Measurements from ENCODE around the gene SRM. TPM values are rescaled to one million over a fixed set of nuclear protein-coding genes. Genes with fewer than 3 reads are reported as not detected.
A peak's percentile ranks its signal among the peaks of the same experiment; 100 is the strongest.

Gene SRM
- total and polyA plus RNA-seq, 2 of the 13 experiments (the other 11 are each of a cell fraction or from before 2014, with no cell fraction given), result 27.9 to 31.8 TPM

GRCh38 chr1:11046625-11047365 lies 13.0 kb downstream of the SRM start, which contains the start of gene MASP2 (continued):
- TF ChIP-seq CHD2 (IDR thresholded peaks at IDR 0.05; ENCODE audit: low read depth, low read length), result 0 out of 2 replicates have a peak, but pooled peaks have one; percentile 18
- no peak for TF ChIP-seq MLX (CRISPR knock-in tag; IDR thresholded peaks at IDR 0.05)
- no peak for TF ChIP-seq CENPT (CRISPR knock-in tag; IDR thresholded peaks at IDR 0.05; ENCODE audit: low read depth)
- TF ChIP-seq DNMT1 (CRISPR knock-in tag; IDR thresholded peaks at IDR 0.05), result no peak
- no peak for TF ChIP-seq ZNF160 (CRISPR knock-in tag; IDR thresholded peaks at IDR 0.05)
- TF ChIP-seq ZBTB21 (CRISPR knock-in tag; IDR thresholded peaks at IDR 0.05), result no peak
- no peak for TF ChIP-seq CAMTA2 (CRISPR knock-in tag; IDR thresholded peaks at IDR 0.05; ENCODE audit: borderline replicate concordance)
- TF ChIP-seq ZNF136 (CRISPR knock-in tag; IDR thresholded peaks at IDR 0.05; ENCODE audit: low read depth), result 0 out of 2 replicates have a peak, but pooled peaks have one; percentile 82
- TF ChIP-seq ZNF749 (CRISPR knock-in tag; IDR thresholded peaks at IDR 0.05; ENCODE audit: borderline replicate concordance), result peak; percentile 34; the same call in 1 of the 2 replicates
- no peak for TF ChIP-seq FOXA1 (IDR thresholded peaks at IDR 0.05)
- peak; percentile 29 for TF ChIP-seq FOXA1 (CRISPR knock-in tag; IDR thresholded peaks at IDR 0.05)
- 0 out of 2 replicates have a peak, but pooled peaks have one; percentile 54 for TF ChIP-seq GATAD2A (CRISPR knock-in tag; IDR thresholded peaks at IDR 0.05)
- TF ChIP-seq FOXA3 (CRISPR knock-in tag; IDR thresholded peaks at IDR 0.05), result peak; percentile 42; the same call in 1 of the 2 replicates
- TF ChIP-seq EP300 (IDR thresholded peaks at IDR 0.05; ENCODE audit: low read depth in 2 of 2, low read length in 2 of 2), result peak in 1 of 2 experiments; percentile 28; a peak in 1 of 4 replicates
- TF ChIP-seq EP300 (CRISPR knock-in tag; IDR thresholded peaks at IDR 0.05; ENCODE audit: borderline replicate concordance), result no peak
- TF ChIP-seq ZNF335 (CRISPR knock-in tag; IDR thresholded peaks at IDR 0.05), result no peak
- TF ChIP-seq ATF6 (CRISPR knock-in tag; conservative IDR thresholded peaks at IDR 0.05), result no peak
- no peak; the same call in 1 of the 2 replicates for TF ChIP-seq TBX2 (CRISPR knock-in tag; IDR thresholded peaks at IDR 0.05; ENCODE audit: borderline replicate concordance)
- no peak for TF ChIP-seq CHD4 (IDR thresholded peaks at IDR 0.05; ENCODE audit: borderline replicate concordance, low read length)
- TF ChIP-seq HINFP (CRISPR knock-in tag; IDR thresholded peaks at IDR 0.05; ENCODE audit: low read depth), result 0 out of 2 replicates have a peak, but pooled peaks have one; percentile 44
- TF ChIP-seq NR2F6 (IDR thresholded peaks at IDR 0.05), result peak; percentile 64; the same call in 1 of the 2 replicates
- TF ChIP-seq NR2F6 (CRISPR knock-in tag; IDR thresholded peaks at IDR 0.05), result peak; percentile 87
- TF ChIP-seq ZC3H13 (CRISPR knock-in tag; IDR thresholded peaks at IDR 0.05), result no peak
- 0 out of 2 replicates have a peak, but pooled peaks have one; percentile 20 for TF ChIP-seq MTA1 (CRISPR knock-in tag; IDR thresholded peaks at IDR 0.05; ENCODE audit: borderline replicate concordance)
- TF ChIP-seq ZNF672 (CRISPR knock-in tag; IDR thresholded peaks at IDR 0.05), result no peak
- peak; percentile 85 for TF ChIP-seq HNF4G (IDR thresholded peaks at IDR 0.05; ENCODE audit: borderline replicate concordance, low read depth, low read length)
- TF ChIP-seq HNF4G (CRISPR knock-in tag; IDR thresholded peaks at IDR 0.05; ENCODE audit: borderline replicate concordance, low read depth), result no peak; the same call in 1 of the 2 replicates
